SK-N-SH treated with all-trans-retinoic acid at 6 μM for 48 hours (cell line): ENCODE data around the gene ARHGEF7.

ENCODE experiments used
- ATAC-seq: fragments of 200-7000 bp; cut with Tn5 transposase; 3 replicates; pipeline ENCODE4 v1.9.1; 2020; ENCODE audit warnings: mild to moderate bottlenecking, moderate library complexity
- ARNTL ChIP-seq: fragments of 450-650 bp; formaldehyde crosslinking; IDR thresholded peaks from 2 replicates; pipeline ENCODE4 v1.5.0; 2020; ENCODE audit warnings: low read depth, mild to moderate bottlenecking, moderate library complexity, borderline replicate concordance
- BACH2 ChIP-seq: fragments of 250-450 bp; sonication (Bioruptor Pico); IDR thresholded peaks from 2 replicates; pipeline ENCODE4 v1.9.0; 2021; ENCODE audit warnings: mild to moderate bottlenecking, borderline replicate concordance
- CREB5 ChIP-seq: fragments of 250-450 bp; sonication (Bioruptor Pico); IDR thresholded peaks from 2 replicates; pipeline ENCODE4 v1.5.1; 2020; ENCODE audit warnings: low read depth, mild to moderate bottlenecking, moderate library complexity
- CSDC2 ChIP-seq: fragments of 250-450 bp; sonication (Bioruptor Pico); IDR thresholded peaks from 2 replicates; pipeline ENCODE4 v1.5.0; 2020; ENCODE audit warnings: mild to moderate bottlenecking, moderate library complexity
- CSRNP3 ChIP-seq: fragments of 250-450 bp; sonication (Bioruptor Pico); IDR thresholded peaks from 2 replicates; pipeline ENCODE4 v1.5.1; 2021; ENCODE audit warnings: mild to moderate bottlenecking, moderate library complexity
- ESRRG ChIP-seq: fragments of 250-450 bp; sonication (Bioruptor Pico); IDR thresholded peaks from 2 replicates; pipeline ENCODE4 v1.6.1; 2021; ENCODE audit warnings: mild to moderate bottlenecking
- GLIS3 ChIP-seq: fragments of 250-450 bp; sonication (Bioruptor Pico); IDR thresholded peaks from 2 replicates; pipeline ENCODE4 v1.5.0; 2020; ENCODE audit warnings: mild to moderate bottlenecking, moderate library complexity
- ISL1 ChIP-seq: fragments of 250-450 bp; sonication (Bioruptor Pico); IDR thresholded peaks from 2 replicates; pipeline ENCODE4 v2.1.2; 2022; ENCODE audit warnings: mild to moderate bottlenecking, moderate library complexity
- OSR1 ChIP-seq: fragments of 250-450 bp; sonication (Bioruptor Pico); IDR thresholded peaks from 2 replicates; pipeline ENCODE4 v1.8.0; 2022; ENCODE audit warnings: moderate library complexity, mild to moderate bottlenecking, inconsistent platforms
- PATZ1 ChIP-seq: fragments of 250-450 bp; sonication (Bioruptor Pico); IDR thresholded peaks from 2 replicates; pipeline ENCODE4 v1.8.0; 2020; ENCODE audit warnings: mild to moderate bottlenecking, moderate library complexity, borderline replicate concordance
- POU6F1 ChIP-seq: fragments of 250-450 bp; sonication (Bioruptor Pico); IDR thresholded peaks from 2 replicates; pipeline ENCODE4 v1.8.0; 2021; ENCODE audit warnings: low read depth, mild to moderate bottlenecking, moderate library complexity, borderline replicate concordance
- PPARA ChIP-seq: fragments of 250-450 bp; sonication (Bioruptor Pico); IDR thresholded peaks from 2 replicates; pipeline ENCODE4 v1.5.0; 2020; ENCODE audit warnings: mild to moderate bottlenecking, borderline replicate concordance
- RARB ChIP-seq: fragments of 250-450 bp; sonication (Bioruptor Pico); IDR thresholded peaks from 2 replicates; pipeline ENCODE4 v1.8.0; 2021; ENCODE audit warnings: mild to moderate bottlenecking, moderate library complexity
- SNAI2 ChIP-seq: fragments of 250-450 bp; sonication (Bioruptor Pico); IDR thresholded peaks from 2 replicates; pipeline ENCODE4 v1.5.0; 2020; ENCODE audit warnings: mild to moderate bottlenecking, moderate library complexity
- TOX ChIP-seq: fragments of 250-450 bp; sonication (Bioruptor Pico); IDR thresholded peaks from 2 replicates; pipeline ENCODE4 v1.8.0; 2021; ENCODE audit warnings: mild to moderate bottlenecking, moderate library complexity, borderline replicate concordance
- TSHZ2 ChIP-seq: fragments of 250-450 bp; sonication (Bioruptor Pico); IDR thresholded peaks from 2 replicates; pipeline ENCODE4 v1.5.0; 2020; ENCODE audit warnings: mild to moderate bottlenecking, moderate library complexity
- ZC3H10 ChIP-seq: fragments of 250-450 bp; sonication (Bioruptor Pico); IDR thresholded peaks from 2 replicates; pipeline ENCODE4 v1.5.1; 2021; ENCODE audit warnings: mild to moderate bottlenecking, moderate library complexity
- ZFP30 ChIP-seq: fragments of 450-650 bp; formaldehyde crosslinking; IDR thresholded peaks from 2 replicates; pipeline ENCODE4 v1.5.0; 2022; ENCODE audit warnings: mild to moderate bottlenecking, moderate library complexity
- ZNF565 ChIP-seq: fragments of 450-650 bp; formaldehyde crosslinking; conservative IDR thresholded peaks from 2 replicates; pipeline ENCODE4 v1.5.0; 2020; ENCODE audit warnings: low read depth, mild to moderate bottlenecking, moderate library complexity
- ZNF70 ChIP-seq: fragments of 450-650 bp; formaldehyde crosslinking; IDR thresholded peaks from 2 replicates; pipeline ENCODE4 v1.5.0; 2020; ENCODE audit warnings: mild to moderate bottlenecking, moderate library complexity
- ZNF8 ChIP-seq: fragments of 450-650 bp; formaldehyde crosslinking; IDR thresholded peaks from 2 replicates; pipeline ENCODE4 v1.5.0; 2020; ENCODE audit warnings: mild to moderate bottlenecking, moderate library complexity

Gene ARHGEF7

GRCh38 chr13:111338841-111339240, 223.7 kb downstream of the ARHGEF7 start:
- TF ChIP-seq GLIS3 (CRISPR knock-in tag) (no peak), TOX (CRISPR knock-in tag) (no peak)
- ATAC-seq = no peak

GRCh38 chr13:111339366-111340143, 224.4 kb downstream of the ARHGEF7 start:
- no peak for TF ChIP-seq CREB5 (CRISPR knock-in tag)
- TF ChIP-seq OSR1 = no peak
- TF ChIP-seq PPARA (CRISPR knock-in tag) = no peak
- no peak for TF ChIP-seq ZFP30
- ATAC-seq = no peak

GRCh38 chr13:111341886-111342285, 226.8 kb downstream of the ARHGEF7 start:
- TF ChIP-seq ZC3H10 (CRISPR knock-in tag) (no peak), ZNF565 (no peak), CSRNP3 (CRISPR knock-in tag) (no peak), TSHZ2 (CRISPR knock-in tag) (no peak), ZNF70 (no peak), TOX (CRISPR knock-in tag) (no peak), RARB (CRISPR knock-in tag) (no peak), SNAI2 (CRISPR knock-in tag) (no peak), OSR1 (no peak), ESRRG (CRISPR knock-in tag) (no peak), CSDC2 (no peak), ARNTL (CRISPR knock-in tag) (no peak), ZNF8 (CRISPR knock-in tag) (no peak)
- TF ChIP-seq, all 23 proteins: peak for 0
- no peak for ATAC-seq

GRCh38 chr13:111342721-111343120, 227.6 kb downstream of the ARHGEF7 start:
- ATAC-seq = no peak
- TF ChIP-seq ZNF8 (CRISPR knock-in tag) (no peak), ARNTL (CRISPR knock-in tag) (no peak), ZC3H10 (CRISPR knock-in tag) (no peak), BACH2 (CRISPR knock-in tag) (no peak), RARB (CRISPR knock-in tag) (no peak), ESRRG (CRISPR knock-in tag) (no peak), TSHZ2 (CRISPR knock-in tag) (no peak), PPARA (CRISPR knock-in tag) (no peak), ISL1 (CRISPR knock-in tag) (no peak), SNAI2 (CRISPR knock-in tag) (no peak), POU6F1 (CRISPR knock-in tag) (no peak), ZFP30 (no peak), CSRNP3 (CRISPR knock-in tag) (no peak), PATZ1 (CRISPR knock-in tag) (no peak), ZNF70 (no peak), TOX (CRISPR knock-in tag) (no peak)
- TF ChIP-seq, all 23 proteins: peak for 0
